Heart left ventricle (tissue), 16 donors: ENCODE results near the gene ZC3H7A. TPM values are rescaled to one million over a fixed set of nuclear protein-coding genes. Genes with fewer than 3 reads are reported as not detected.

Source experiments
- ATAC-seq, 4 donors: fragments of 200-7000 bp; cut with Tn5 transposase; one replicate each; pipeline ENCODE4 v1.9.1; 2020 to 2022; ENCODE audit warnings: moderate library complexity in 4 of 4, mild to moderate bottlenecking in 3 of 4, moderate number of reproducible peaks in 1 of 4
- DNase-seq, 5 donors: peaks; one replicate each; pipeline ENCODE4 v3.0.0-alpha.2; 2020
- H3K27ac ChIP-seq, 12 donors: fragments of 200-600 bp; sonication (generic) in 4 of 12; one replicate each; pipeline versions ENCODE4 v1.5.0 to v1.8.0; 2016 to 2022; ENCODE audit warnings: mild to moderate bottlenecking in 2 of 12
- H3K27me3 ChIP-seq, 9 donors: fragments of 200-600 bp; sonication (generic) in 2 of 9; one replicate each; pipeline versions ENCODE4 v1.5.1 to v1.8.0; 2016 to 2022; ENCODE audit warnings: mild to moderate bottlenecking in 3 of 9
- H3K36me3 ChIP-seq, 9 donors: fragments of 200-600 bp; sonication (generic) in 2 of 9; one replicate each; pipeline versions ENCODE4 v1.5.0 to v1.8.0; 2018 to 2022; ENCODE audit warnings: mild to moderate bottlenecking in 2 of 9
- H3K4me1 ChIP-seq, 12 donors: fragments of 200-600 bp; sonication (generic) in 4 of 12; one replicate each; pipeline versions ENCODE4 v1.5.0 to v1.8.0; 2016 to 2022; ENCODE audit warnings: mild to moderate bottlenecking in 3 of 12
- H3K4me3 ChIP-seq, 12 donors: fragments of 200-600 bp; sonication (generic) in 4 of 12; one replicate each; pipeline versions ENCODE4 v1.5.0 to v1.8.0; 2017 to 2022; ENCODE audit warnings: mild to moderate bottlenecking in 9 of 12, moderate library complexity in 4 of 12
- H3K9me3 ChIP-seq, 12 donors: fragments of 200-600 bp; sonication (generic) in 4 of 12; one replicate each; pipeline versions ENCODE4 v1.5.0 to v1.8.0; 2016 to 2022; ENCODE audit warnings: mild to moderate bottlenecking in 1 of 12
- POLR2A ChIP-seq, 2 donors: fragments of 450-650 bp; IDR thresholded peaks; one replicate each; pipeline ENCODE4 v1.6.1; 2017; ENCODE audit warnings: antibody characterized with exemption in 2 of 2, mild to moderate bottlenecking in 2 of 2, moderate library complexity in 2 of 2
- WGBS, 4 donors: extraction: QIAGEN DNeasy Blood & Tissue Kit in 2 of 4; methylation state at CpG; one replicate each; pipeline versions ENCODE4 v1.1.5 to v1.1.7; 2013 to 2018; 5-methylcytosine and 5-hydroxymethylcytosine counted together
- intact Hi-C, 10 donors: fragments of 100-400 bp; cut with DNase I; formaldehyde crosslinking; loops; one replicate each; pipeline versions ENCODE4 v1.11.1 to v1.14.2; 2022
- polyA plus RNA-seq, 2 donors: library from polyadenylated mRNA; stranded (reverse); fragments of 200-250 nt; gene quantifications; one replicate each; pipeline ENCODE4 v1.2.3, GENCODE V29; 2013
- total RNA-seq, 9 donors: library from RNA; depleted of rRNA in 2 of 9; stranded (reverse); fragments of >200 nt in 2 of 9; fragmentation: NEBNext Ultra II Directional in 3 of 9; extraction: Animal tissue kit (Norgen Biotek cat#: 25700) in 3 of 9; gene quantifications; one replicate each; pipeline versions ENCODE4 v1.1.0 to v1.2.4, GENCODE V29; 2016 to 2023
- TF ChIP-seq, protein P1 (sequence below), 12 donors: fragments of 200-600 bp; sonication (generic) in 4 of 12; IDR thresholded peaks; one replicate each; pipeline versions ENCODE4 v1.5.0 to v1.8.0; 2018 to 2022; ENCODE audit warnings: antibody characterized with exemption in 12 of 12, mild to moderate bottlenecking in 5 of 12
- donor health status: ischemic (EF 13 %, LVEDD 7.1; RV severe dilation, severe dysfunction).
- donor health status: healthy with polysubstance abuse.
- donor health status: DM: no; HTN: yes; CAD: no.
- donor health status: DM: no; HTN: no; CAD: no.
- donor health status: ischemic (EF 25% LVEDD 6.9; RV normal size, moderate dysfunction).
- donor health status: ischemic (EF 25% LVEDD 5.7; RV mildly dilated, moderate dysfunction).
- donor health status: healthy.
- donor health status: DM: yes; HTN: yes; CAD: no.
- donor health status: ischemic (EF 35%, LVEDD 5.7; RV mildly dilated, moderate dysfunction).
- donor health status: nonischemic (EF 11% LVEDD 7.7; RV severe dilation, severe dysfunction).
- donor health status: DM: yes; HTN: yes; CAD: no.
- donor health status: PGD.
- donor health status: ischemic (EF 29% LVEDD 5.4; RV normal size, mild dysfunction).
- donor health status: nonischemic (EF 23%, LVEDD 6.1; RV moderate dilation, normal function).

Gene ZC3H7A
- total and polyA plus RNA-seq, 11 donors, result 16.9 to 42.3 (median 27.9) TPM

DNA sequence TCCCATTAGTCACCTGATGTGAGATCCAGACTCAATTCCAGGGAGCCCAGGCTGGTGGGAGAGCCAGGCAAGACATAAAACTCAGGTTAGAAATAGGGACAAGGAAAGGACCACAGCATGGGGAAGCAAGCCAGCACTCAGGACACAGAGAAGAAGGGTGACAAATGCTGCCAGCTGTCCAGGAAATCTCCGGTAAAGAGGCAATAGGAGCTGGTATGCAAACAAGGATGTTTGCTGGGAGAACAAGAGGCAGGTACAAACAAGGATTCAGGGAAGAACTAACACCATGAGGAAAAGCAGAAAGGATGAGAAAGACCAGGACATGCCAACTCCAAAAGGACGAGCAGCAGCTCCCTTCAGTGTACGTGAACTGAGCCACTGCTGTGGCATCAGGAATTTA is 44.2 kb downstream of the ZC3H7A start:
- Histone ChIP-seq H3K4me1 (peaks cover 0 to 4% (median 0%) of the 10 kb centered on the region in 12 donors), H3K4me3 (no peak overlapping the region), H3K36me3 (peaks cover 0 to 100% (median 95%) of the 10 kb centered on the region in 9 donors), H3K9me3 (no peaks in the 10 kb centered on the region), H3K27me3 (no peaks in the 10 kb centered on the region), H3K27ac (no peak overlapping the region)
- ATAC-seq (no peak), DNase-seq (no peak)
- 92 to 94% (median 94%) methylated on average over 3 of the region's 3 CpGs for WGBS, 4 donors
- intact Hi-C loops, result loop anchor here in 1 of 10 donors (5.0 kb wide), 1 partner anchor 39 kb away; no protein-coding TSS in a partner anchor
- TF ChIP-seq, protein P1, sequence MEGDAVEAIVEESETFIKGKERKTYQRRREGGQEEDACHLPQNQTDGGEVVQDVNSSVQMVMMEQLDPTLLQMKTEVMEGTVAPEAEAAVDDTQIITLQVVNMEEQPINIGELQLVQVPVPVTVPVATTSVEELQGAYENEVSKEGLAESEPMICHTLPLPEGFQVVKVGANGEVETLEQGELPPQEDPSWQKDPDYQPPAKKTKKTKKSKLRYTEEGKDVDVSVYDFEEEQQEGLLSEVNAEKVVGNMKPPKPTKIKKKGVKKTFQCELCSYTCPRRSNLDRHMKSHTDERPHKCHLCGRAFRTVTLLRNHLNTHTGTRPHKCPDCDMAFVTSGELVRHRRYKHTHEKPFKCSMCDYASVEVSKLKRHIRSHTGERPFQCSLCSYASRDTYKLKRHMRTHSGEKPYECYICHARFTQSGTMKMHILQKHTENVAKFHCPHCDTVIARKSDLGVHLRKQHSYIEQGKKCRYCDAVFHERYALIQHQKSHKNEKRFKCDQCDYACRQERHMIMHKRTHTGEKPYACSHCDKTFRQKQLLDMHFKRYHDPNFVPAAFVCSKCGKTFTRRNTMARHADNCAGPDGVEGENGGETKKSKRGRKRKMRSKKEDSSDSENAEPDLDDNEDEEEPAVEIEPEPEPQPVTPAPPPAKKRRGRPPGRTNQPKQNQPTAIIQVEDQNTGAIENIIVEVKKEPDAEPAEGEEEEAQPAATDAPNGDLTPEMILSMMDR (IDR thresholded peaks at IDR 0.05), result no peak
- TF ChIP-seq POLR2A (IDR thresholded peaks at IDR 0.05), result no peak

DNA sequence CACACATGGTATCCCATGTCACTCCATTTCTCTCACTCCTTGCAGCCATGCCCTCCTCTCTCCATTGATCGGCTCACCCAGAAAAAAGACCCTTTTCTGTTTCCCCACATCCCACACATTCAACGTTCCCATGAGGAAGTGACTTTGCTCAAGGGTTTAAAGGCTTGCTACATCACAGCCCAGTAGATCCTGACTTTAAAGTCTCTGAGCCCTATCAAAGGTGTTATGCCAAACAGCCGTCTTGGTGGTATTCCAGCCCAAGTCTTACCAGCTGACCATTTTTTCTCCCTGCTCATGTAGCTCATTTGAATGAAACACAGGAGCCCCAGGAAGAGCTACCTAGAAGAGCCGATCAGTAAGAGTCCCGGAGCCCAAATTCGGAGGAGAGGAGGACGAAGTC is 47.0 kb downstream of the ZC3H7A start:
- ATAC-seq (no peak), DNase-seq (no peak)
- no peak overlapping the region for H3K4me3 ChIP-seq
- 84 to 90% (median 88%) methylated on average over 7 of the region's 7 CpGs for WGBS, 4 donors
- no peaks in the 10 kb centered on the region for H3K27me3 ChIP-seq
- no peaks in the 10 kb centered on the region for H3K4me1 ChIP-seq
- TF ChIP-seq, protein P1 (IDR thresholded peaks at IDR 0.05), result no peak
- no peak for TF ChIP-seq POLR2A (IDR thresholded peaks at IDR 0.05)
- H3K27ac ChIP-seq, result no peak overlapping the region
- no peaks in the 10 kb centered on the region for H3K9me3 ChIP-seq
- peaks cover 0 to 77% (median 69%) of the 10 kb centered on the region in 9 donors for H3K36me3 ChIP-seq
- intact Hi-C loops, result loop anchor here in 1 of 10 donors (5.0 kb wide), 1 partner anchor 42 kb away; no protein-coding TSS in a partner anchor

DNA sequence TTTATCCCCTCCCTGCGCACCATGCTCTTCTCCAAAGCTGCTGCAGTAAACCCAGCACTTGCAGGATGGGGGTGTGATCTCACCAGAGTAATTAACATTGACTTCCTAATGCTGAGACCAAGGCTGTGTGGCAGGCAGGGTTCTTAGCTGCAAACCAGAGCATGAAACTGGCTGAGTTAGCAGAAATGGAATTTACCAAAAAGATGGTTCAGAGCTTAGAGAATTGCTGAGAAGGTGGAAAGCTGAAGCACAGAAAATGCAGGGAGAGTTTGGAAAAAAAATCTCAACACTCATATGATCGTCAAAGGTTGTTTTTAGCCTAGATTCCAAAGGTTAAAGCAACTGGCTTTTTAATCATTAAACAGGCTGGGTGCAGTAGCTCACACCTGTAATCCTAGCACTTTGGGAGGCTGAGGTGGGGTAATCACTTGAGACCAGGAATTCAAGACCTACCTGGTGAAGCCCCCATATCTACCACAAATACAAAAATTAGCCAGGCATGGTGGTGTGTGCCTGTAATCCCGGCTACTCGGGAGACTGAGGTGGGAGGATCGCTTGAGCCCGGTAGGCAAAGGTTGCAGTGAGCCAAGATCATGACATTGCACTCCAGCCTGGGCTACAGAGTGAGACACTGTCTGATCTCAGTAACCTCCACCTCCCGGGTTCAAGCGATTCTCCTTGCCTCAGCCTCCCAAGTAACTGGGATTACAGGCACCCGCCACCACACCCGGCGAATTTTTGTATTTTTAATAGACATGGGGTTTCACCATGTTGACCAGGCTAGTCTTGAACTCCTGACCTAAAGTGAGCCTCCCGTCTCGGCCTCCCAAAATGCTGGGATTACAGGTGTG is 48.4 kb downstream of the ZC3H7A start:
- TF ChIP-seq, protein P1 (IDR thresholded peaks at IDR 0.05), result no peak
- TF ChIP-seq POLR2A (IDR thresholded peaks at IDR 0.05), result no peak
- Histone ChIP-seq H3K27ac (peak overlapping the region in 1 of 12 donors; percentile 4), H3K4me3 (no peak overlapping the region), H3K4me1 (peaks cover 0 to 5% (median under 1%) of the 10 kb centered on the region in 12 donors), H3K9me3 (no peaks in the 10 kb centered on the region), H3K27me3 (no peaks in the 10 kb centered on the region), H3K36me3 (peaks cover 0 to 63% (median 55%) of the 10 kb centered on the region in 9 donors)
- DNase-seq (no peak), ATAC-seq (no peak)
- 92 to 98% (median 96%) methylated on average over 11 to 13 of the region's 13 CpGs for WGBS, 4 donors
- intact Hi-C loops, result loop anchor here in 4 of 10 donors (5.0 to 10.0 kb wide), 4 partner anchors 34 to 106 kb away; partner anchors contain the start of genes ZC3H7A (in 2 of the 4) and RSL1D1 (in 1 of the 4)

DNA sequence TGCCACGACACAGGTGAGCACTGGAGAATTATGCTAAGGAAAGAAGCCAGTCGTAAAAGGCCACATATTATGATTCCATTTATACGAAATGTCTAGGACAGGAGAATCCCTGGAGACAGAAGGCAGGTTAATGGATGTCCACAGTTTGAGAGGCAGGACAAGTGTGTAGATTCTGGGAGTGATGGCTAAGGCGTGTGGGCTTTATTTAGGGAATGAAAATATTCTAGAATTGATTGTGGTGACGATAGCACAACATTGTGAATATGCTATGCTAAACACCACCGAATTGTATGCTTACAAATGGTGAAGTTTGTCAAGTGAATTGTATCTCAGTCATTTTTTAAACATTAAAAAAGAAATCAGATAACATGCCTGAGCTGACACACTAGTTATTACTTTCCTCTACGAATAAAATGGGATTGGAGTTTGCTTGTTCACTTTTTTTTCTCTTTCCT is 49.1 kb downstream of the ZC3H7A start:
- ATAC-seq (no peak), DNase-seq (no peak)
- intact Hi-C loops, result loop anchor here in 4 of 10 donors (5.0 to 10.0 kb wide), 4 partner anchors 34 to 107 kb away; partner anchors contain the start of genes ZC3H7A (in 2 of the 4) and RSL1D1 (in 1 of the 4)
- Histone ChIP-seq H3K9me3 (no peaks in the 10 kb centered on the region), H3K4me1 (peaks cover 0 to 11% (median 6%) of the 10 kb centered on the region in 12 donors), H3K4me3 (no peak overlapping the region), H3K27me3 (no peaks in the 10 kb centered on the region), H3K36me3 (peaks cover 0 to 56% (median 48%) of the 10 kb centered on the region in 9 donors), H3K27ac (peak overlapping the region in 1 of 12 donors; percentile 4)
- no peak for TF ChIP-seq POLR2A (IDR thresholded peaks at IDR 0.05)
- TF ChIP-seq, protein P1 (IDR thresholded peaks at IDR 0.05), result no peak
- WGBS, 4 donors, result 86 to 90% (median 88%) methylated on average over 7 of the region's 7 CpGs
